GM21786 (cell line): ENCODE data around the gene SERPINC1.
"Not testable (repeated sequence)": the region's sequence is repeated elsewhere in the genome, so short reads cannot be mapped to it uniquely, and the experiment has no call there.

Experiments used
- ATAC-seq: cut with Tn5 transposase; IDR thresholded peaks from one replicate; pipeline ENCODE4 v1.9.1; 2021; ENCODE audit not compliant: unreplicated experiment

Gene SERPINC1

DNA sequence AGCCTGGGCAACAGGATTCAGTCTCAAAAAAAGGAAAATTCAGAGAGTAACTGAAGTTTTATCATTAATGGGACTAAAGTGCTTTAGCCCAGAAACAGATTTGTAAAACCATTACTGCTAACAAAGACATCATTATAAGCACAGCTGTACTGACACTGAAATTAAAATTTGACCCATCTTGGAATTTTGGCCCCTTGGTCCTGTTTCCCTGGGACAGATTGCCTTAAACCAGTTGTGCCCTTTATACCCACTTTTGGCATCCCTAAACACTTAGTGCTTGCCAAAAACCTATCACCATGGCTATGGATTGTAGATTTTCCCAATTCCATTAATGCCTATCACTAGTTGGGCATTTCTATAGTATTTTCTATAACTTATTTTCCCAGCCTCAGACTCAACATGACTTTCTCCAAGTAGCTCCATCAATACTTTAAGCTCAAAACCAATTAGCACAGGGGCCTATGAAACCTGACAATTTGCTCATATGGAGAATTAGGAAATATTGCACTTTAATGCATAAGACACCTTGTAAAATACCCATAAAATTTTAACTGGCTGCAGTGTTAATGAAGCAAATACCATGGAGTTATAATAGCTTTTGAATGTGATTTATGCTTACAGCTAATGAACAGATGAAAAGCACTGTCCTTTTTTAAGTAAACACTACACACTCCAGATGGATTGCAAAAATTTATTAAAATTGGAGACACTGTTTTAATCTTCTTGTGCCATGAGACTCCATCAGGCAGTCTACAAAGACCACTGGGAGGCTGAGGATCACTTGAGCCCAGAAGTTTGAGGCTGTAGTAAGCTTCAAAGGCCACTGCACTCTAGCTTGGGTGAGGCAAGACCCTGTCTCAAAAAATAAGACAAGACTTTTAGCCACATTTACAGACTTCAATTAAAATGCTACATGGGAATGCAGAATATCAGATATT lies 53.6 kb downstream of the SERPINC1 start:
- ATAC-seq: no peak

DNA sequence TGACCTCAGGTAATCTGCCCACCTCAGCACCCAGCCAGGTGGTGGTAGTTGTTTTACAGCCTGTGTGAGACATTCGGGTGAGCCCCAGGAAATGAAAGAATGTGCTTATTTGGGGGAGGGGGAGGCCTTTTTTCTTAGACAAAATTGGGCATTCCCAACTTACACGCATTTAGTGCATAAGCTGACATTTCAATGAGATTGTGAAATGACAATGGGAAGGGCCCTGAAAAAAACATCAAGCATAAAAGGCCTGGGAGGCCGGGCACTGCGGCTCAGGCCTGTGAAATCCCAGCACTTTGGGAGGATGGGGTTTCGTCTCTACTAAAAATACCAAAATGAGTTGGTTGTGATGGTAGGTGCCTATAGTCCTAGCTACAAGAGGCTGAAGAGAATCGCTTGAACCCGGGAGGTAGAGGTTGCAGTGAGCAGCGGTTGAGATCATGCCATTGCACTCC lies 54.3 kb downstream of the SERPINC1 start:
- ATAC-seq: no peak

DNA sequence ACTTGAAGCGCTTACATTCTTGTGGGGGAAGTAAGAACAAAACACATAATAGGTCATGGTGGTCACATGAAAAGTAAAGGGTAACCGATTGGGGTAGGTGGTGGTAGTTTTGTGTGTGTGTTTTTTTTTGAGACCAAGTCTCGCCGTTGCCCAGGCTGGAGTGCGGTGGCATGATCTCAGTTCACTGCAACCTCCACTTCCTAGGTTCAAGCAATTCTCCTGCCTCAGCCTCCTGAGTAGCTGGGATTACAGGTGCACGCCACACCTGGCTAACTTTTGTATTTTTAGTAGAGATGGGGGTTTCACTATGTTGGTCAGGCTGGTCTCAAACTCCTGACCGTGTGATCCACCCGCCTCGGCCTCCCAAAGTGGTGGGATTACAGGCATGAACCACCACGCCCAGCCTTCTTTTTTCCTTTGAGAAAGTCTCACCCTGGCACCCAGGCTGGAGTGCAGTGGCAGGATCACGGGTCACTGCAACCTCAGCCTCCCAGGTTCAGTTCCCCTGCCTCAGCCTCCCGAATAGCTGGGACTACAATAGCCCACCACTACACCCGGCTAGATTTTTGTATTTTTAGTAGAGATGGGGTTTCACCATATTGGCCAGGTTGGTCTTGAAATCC lies 54.9 kb downstream of the SERPINC1 start:
- ATAC-seq: not testable (repeated sequence)

DNA sequence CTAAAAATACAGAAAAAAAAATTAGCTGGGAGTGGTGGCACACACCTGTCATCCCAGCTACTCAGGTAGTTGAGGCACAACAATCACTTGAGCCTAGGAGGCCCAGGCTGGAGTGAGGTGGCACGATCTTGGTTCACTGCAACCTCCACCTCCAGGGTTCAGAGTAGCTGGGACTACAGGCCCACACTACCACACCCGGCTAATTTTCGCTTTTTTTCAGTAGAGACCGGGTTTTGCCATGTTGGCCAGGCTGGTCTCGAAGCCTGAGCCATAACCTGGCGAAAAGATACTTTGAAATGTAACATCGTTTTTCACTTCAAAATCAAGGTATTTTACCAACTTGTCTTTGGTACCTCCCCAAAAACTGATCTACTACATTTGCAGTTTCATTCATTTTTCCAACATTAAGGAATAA lies 55.4 kb downstream of the SERPINC1 start:
- no peak for ATAC-seq

DNA sequence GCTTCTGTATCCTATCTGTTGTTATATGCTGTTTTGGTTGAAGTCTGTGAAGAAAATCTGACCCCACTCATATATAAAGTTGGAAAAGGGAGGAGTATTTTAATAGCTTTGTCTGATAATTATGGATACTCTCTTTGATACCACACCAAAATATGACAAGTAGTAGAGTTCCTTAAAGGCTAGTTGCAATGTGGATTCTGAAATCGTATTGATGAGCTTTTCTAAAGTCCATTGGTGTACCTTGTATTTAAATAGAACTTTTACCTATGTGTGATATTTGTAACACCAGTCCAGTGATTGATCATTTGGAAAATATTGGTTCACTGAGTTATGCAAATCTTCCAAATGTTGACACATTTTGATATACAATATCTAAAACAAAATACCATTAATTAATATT lies 57.1 kb downstream of the SERPINC1 start:
- no peak for ATAC-seq

DNA sequence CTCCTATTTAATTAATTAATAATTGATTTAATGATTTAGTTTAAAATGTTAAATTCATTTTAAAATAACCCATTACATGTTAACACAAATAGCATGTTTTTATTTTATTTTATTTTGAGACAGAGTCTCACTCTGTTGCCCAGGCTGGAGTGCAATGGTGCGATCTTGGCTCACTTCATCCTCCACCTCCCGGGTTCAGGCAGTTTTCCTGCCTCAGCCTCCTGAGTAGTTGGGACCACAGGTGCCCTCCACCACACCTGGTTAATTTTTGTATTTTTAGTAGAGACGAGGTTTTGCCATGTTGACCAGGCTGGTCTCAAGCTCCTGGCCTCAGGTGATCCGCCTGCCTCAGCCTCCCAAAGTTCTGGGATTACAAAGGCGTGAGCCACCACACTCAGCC lies 57.6 kb downstream of the SERPINC1 start:
- not testable (repeated sequence) for ATAC-seq

DNA sequence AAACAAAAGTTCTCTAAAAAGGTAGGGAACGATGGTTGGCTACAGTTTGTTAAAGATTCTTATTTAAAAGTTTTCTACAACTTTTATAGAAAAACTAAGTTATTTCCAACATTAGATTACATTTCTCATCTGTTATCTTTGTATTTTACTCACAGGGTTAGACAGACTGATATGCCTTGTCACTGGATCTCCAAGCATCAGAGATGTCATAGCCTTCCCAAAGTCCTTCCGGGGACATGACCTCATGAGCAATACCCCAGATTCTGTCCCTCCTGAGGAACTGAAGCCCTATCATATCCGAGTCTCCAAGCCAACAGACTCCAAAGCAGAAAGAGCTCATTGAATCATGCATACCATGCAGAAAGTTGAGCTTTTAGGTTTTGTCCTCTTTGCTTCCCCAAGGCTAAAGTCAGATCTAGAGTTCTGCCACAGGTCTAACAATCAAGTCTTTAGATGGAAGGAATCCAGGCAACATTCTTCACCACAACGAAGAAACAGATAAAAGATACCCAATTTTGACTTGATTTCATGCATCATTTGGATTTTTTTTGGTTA lies 59.7 kb downstream of the SERPINC1 start:
- ATAC-seq: no peak

DNA sequence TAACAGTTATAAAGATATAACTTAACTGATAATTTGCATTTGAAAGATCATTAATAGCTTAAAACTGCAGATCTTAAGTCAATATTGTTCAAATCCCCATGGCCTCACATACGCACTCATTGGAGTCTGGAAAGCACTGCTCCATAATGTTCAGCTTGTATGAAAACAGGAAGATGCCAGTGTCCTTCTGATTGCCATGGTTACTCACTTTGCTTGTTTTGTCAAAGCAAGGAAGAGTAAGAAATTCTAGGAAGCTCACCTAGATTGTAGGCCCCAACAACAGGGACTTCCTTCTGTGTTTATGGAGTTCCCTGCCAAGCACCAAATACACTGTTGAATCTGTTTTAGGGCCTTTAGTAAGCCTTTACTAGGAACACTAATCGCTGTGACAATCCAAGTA lies 60.2 kb downstream of the SERPINC1 start:
- no peak for ATAC-seq

DNA sequence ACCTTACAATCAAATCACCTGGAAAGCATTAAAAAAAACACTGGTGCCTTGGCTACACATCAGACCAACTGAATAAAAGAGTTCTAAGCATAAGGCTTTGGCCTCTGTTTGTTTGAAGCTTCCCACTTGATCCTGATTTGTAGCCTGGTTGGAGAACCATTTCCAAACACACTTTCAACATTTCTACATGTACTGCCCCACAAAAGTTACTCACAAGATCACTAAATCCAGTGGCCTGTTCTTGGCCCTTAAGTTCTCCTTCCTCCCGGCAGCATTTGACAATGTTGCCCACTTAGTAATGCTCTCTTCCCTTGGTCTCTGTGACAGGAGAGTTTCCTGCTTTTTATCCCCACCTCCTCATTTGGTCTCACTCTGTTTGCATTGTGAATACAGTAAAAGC lies 61.1 kb downstream of the SERPINC1 start:
- ATAC-seq: no peak
